Vagina (tissue), 2 donors: ENCODE data around the gene NME9. TPM values are rescaled to one million over a fixed set of nuclear protein-coding genes. Genes with fewer than 3 reads are reported as not detected.

ENCODE experiments used
- DNase-seq, 2 donors: peaks; one replicate each; pipeline ENCODE4 v3.0.0-alpha.2; 2017; ENCODE audit errors: extremely low spot score in 2 of 2
- H3K27ac ChIP-seq: fragments of 200-600 bp; sonication (generic); one replicate; pipeline ENCODE4 v1.5.1; 2019
- H3K27me3 ChIP-seq: fragments of 200-600 bp; sonication (generic); one replicate; pipeline ENCODE4 v1.5.1; 2019
- H3K36me3 ChIP-seq, 2 donors: fragments of 200-600 bp; sonication (generic); one replicate each; pipeline ENCODE4 v1.5.1; 2017 to 2019
- H3K4me1 ChIP-seq: fragments of 200-600 bp; sonication (generic); one replicate; pipeline ENCODE4 v1.5.1; 2019
- H3K4me3 ChIP-seq, 2 donors: fragments of 200-600 bp; sonication (generic); 1 replicate in 1 of 2; 2 replicates in 1 of 2; pipeline ENCODE4 v1.5.1; 2016 to 2019
- H3K9me3 ChIP-seq: fragments of 200-600 bp; sonication (generic); one replicate; pipeline ENCODE4 v1.5.1; 2019
- POLR2A ChIP-seq, 2 donors: fragments of 450-650 bp; IDR thresholded peaks; one replicate each; pipeline ENCODE4 v1.6.1; 2017; ENCODE audit warnings: antibody characterized with exemption in 2 of 2, mild to moderate bottlenecking in 2 of 2, moderate library complexity in 2 of 2
- POLR2AphosphoS5 ChIP-seq, 2 donors: sonication (generic); formaldehyde crosslinking; IDR thresholded peaks; one replicate each; pipeline ENCODE4 v1.9.0; 2017; ENCODE audit warnings: antibody characterized with exemption in 2 of 2, mild to moderate bottlenecking in 2 of 2, low read depth in 1 of 2; ENCODE audit not compliant: insufficient read depth in 1 of 2
- intact Hi-C: fragments of 100-400 bp; cut with DNase I; formaldehyde crosslinking; loops from one replicate; pipeline ENCODE4 v1.15.1; 2023
- total RNA-seq: library from RNA; depleted of rRNA; stranded (reverse); fragments of >200 nt; gene quantifications from one replicate; pipeline ENCODE4 v1.2.3, GENCODE V29; 2016
- TF ChIP-seq, protein P1 (sequence below), 3 experiments: fragments of 450-650 bp in 2 of 3; fragments of 200-600 bp in 1 of 3; sonication (generic) in 1 of 3; IDR thresholded peaks; one replicate each; pipeline ENCODE4 v1.5.1; 2017 to 2019; ENCODE audit warnings: antibody characterized with exemption in 3 of 3, mild to moderate bottlenecking in 2 of 3, moderate library complexity in 2 of 3

Gene NME9
- total RNA-seq, 1 donor from 2014 or later, result not detected

- H3K36me3 ChIP-seq, result no peaks in the 10 kb centered on the region
- H3K9me3 ChIP-seq, result peaks cover 7% of the 10 kb centered on the region
- H3K27me3 ChIP-seq, result no peaks in the 10 kb centered on the region
- no peaks in the 10 kb centered on the region for H3K4me1 ChIP-seq
- no peak overlapping the region for H3K27ac ChIP-seq
- intact Hi-C loops, result no loop called here
- no peak overlapping the region for H3K4me3 ChIP-seq
- TF ChIP-seq POLR2A (IDR thresholded peaks at IDR 0.05), result no peak
- TF ChIP-seq, protein P1, sequence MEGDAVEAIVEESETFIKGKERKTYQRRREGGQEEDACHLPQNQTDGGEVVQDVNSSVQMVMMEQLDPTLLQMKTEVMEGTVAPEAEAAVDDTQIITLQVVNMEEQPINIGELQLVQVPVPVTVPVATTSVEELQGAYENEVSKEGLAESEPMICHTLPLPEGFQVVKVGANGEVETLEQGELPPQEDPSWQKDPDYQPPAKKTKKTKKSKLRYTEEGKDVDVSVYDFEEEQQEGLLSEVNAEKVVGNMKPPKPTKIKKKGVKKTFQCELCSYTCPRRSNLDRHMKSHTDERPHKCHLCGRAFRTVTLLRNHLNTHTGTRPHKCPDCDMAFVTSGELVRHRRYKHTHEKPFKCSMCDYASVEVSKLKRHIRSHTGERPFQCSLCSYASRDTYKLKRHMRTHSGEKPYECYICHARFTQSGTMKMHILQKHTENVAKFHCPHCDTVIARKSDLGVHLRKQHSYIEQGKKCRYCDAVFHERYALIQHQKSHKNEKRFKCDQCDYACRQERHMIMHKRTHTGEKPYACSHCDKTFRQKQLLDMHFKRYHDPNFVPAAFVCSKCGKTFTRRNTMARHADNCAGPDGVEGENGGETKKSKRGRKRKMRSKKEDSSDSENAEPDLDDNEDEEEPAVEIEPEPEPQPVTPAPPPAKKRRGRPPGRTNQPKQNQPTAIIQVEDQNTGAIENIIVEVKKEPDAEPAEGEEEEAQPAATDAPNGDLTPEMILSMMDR (IDR thresholded peaks at IDR 0.05), result no peak
- TF ChIP-seq POLR2AphosphoS5 (IDR thresholded peaks at IDR 0.05; ENCODE audit: insufficient read depth in 1 of 2, low read depth in 1 of 2), result no peak
- DNase-seq, result no peak
Observed at GRCh38 chr3:138303474-138303873, 26.2 kb downstream of the NME9 start.

GRCh38 chr3:138300647-138301046, 29.0 kb downstream of the NME9 start:
- TF ChIP-seq, protein P1 (IDR thresholded peaks at IDR 0.05), result no peak
- TF ChIP-seq POLR2A (IDR thresholded peaks at IDR 0.05) (no peak), POLR2AphosphoS5 (IDR thresholded peaks at IDR 0.05; ENCODE audit: insufficient read depth in 1 of 2, low read depth in 1 of 2) (no peak)
- Histone ChIP-seq H3K9me3 (no peaks in the 10 kb centered on the region), H3K4me1 (no peaks in the 10 kb centered on the region), H3K27ac (no peak overlapping the region), H3K4me3 (no peak overlapping the region), H3K36me3 (peaks cover 0 to 4% of the 10 kb centered on the region in 2 donors), H3K27me3 (no peaks in the 10 kb centered on the region)
- intact Hi-C loops, result no loop called here
- no peak for DNase-seq

- TF ChIP-seq POLR2AphosphoS5 (IDR thresholded peaks at IDR 0.05; ENCODE audit: insufficient read depth in 1 of 2, low read depth in 1 of 2) (no peak), POLR2A (IDR thresholded peaks at IDR 0.05) (no peak)
- TF ChIP-seq, protein P1 (IDR thresholded peaks at IDR 0.05), result no peak
- Histone ChIP-seq H3K36me3 (peaks cover 0 to 24% of the 10 kb centered on the region in 2 donors), H3K4me1 (no peaks in the 10 kb centered on the region), H3K27me3 (no peaks in the 10 kb centered on the region), H3K4me3 (no peak overlapping the region), H3K27ac (no peak overlapping the region), H3K9me3 (no peaks in the 10 kb centered on the region)
- intact Hi-C loops, result no loop called here
- DNase-seq, result no peak
Observed at GRCh38 chr3:138297876-138298275, 31.8 kb downstream of the NME9 start.

- Histone ChIP-seq H3K4me1 (no peaks in the 10 kb centered on the region), H3K9me3 (no peaks in the 10 kb centered on the region), H3K36me3 (peaks cover 0 to 32% of the 10 kb centered on the region in 2 donors), H3K27ac (no peak overlapping the region), H3K27me3 (no peaks in the 10 kb centered on the region), H3K4me3 (no peak overlapping the region)
- DNase-seq, result no peak
- TF ChIP-seq, protein P1 (IDR thresholded peaks at IDR 0.05), result no peak
- TF ChIP-seq POLR2AphosphoS5 (IDR thresholded peaks at IDR 0.05; ENCODE audit: insufficient read depth in 1 of 2, low read depth in 1 of 2) (no peak), POLR2A (IDR thresholded peaks at IDR 0.05) (no peak)
- intact Hi-C loops, result no loop called here
Observed at GRCh38 chr3:138297059-138297607, 32.5 kb downstream of the NME9 start.

DNA sequence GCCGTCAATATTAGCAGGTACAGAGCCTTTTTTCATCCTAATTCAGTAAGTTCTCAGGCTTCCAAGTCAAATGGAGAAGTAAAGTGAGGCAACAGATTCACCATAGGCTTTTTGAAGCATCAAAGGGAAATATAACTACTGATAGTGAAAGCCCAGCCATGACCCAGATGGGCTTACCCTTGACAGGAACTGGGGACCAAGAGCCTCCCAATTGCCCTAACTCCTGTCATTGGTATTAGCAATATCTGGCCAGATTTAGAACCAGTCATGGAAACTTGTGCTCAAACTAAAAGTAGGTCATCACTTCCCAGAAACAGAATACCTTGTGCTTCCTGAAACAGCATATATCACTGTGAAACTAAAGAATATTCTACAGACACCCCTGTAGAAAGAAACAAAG, 33.0 kb downstream of the NME9 start:
- Histone ChIP-seq H3K4me3 (no peak overlapping the region), H3K9me3 (no peaks in the 10 kb centered on the region), H3K27me3 (no peaks in the 10 kb centered on the region), H3K36me3 (peaks cover 0 to 35% of the 10 kb centered on the region in 2 donors), H3K27ac (no peak overlapping the region), H3K4me1 (no peaks in the 10 kb centered on the region)
- intact Hi-C loops, result no loop called here
- TF ChIP-seq, protein P1 (IDR thresholded peaks at IDR 0.05), result no peak
- TF ChIP-seq POLR2AphosphoS5 (IDR thresholded peaks at IDR 0.05; ENCODE audit: insufficient read depth in 1 of 2, low read depth in 1 of 2) (no peak), POLR2A (IDR thresholded peaks at IDR 0.05) (no peak)
- no peak for DNase-seq
